Muscle of leg (tissue), 11 donors: ENCODE data around the gene ADAMTS18. TPM values are rescaled to one million over a fixed set of nuclear protein-coding genes. Genes with fewer than 3 reads are reported as not detected.
"Not testable (repeated sequence)": the region's sequence is repeated elsewhere in the genome, so short reads cannot be mapped to it uniquely, and the experiment has no call there.

ENCODE experiments used
- DNase-seq: peaks from one replicate; pipeline ENCODE4 v3.0.0; 2013
- H3K27ac ChIP-seq: one replicate; pipeline ENCODE4 v1.5.1; 2013; ENCODE audit warnings: mild to moderate bottlenecking, low read length, control low read depth
- H3K27me3 ChIP-seq: one replicate; pipeline ENCODE4 v1.6.1; 2013; ENCODE audit warnings: low read length; ENCODE audit not compliant: control insufficient read depth, insufficient read depth
- H3K36me3 ChIP-seq: one replicate; pipeline ENCODE4 v1.6.1; 2013; ENCODE audit warnings: low read length; ENCODE audit not compliant: control insufficient read depth, insufficient read depth
- H3K4me1 ChIP-seq: one replicate; pipeline ENCODE4 v1.6.1; 2013; ENCODE audit warnings: low read length; ENCODE audit not compliant: control insufficient read depth, insufficient read depth
- H3K4me3 ChIP-seq: one replicate; pipeline ENCODE4 v1.5.1; 2013; ENCODE audit warnings: low read length, control low read depth
- H3K9me3 ChIP-seq: replicated peaks from 2 replicates; pipeline ENCODE4 v1.6.1; 2013; ENCODE audit warnings: low read depth, low read length; ENCODE audit not compliant: control insufficient read depth
- WGBS: methylation state at CpG from one replicate; pipeline ENCODE4 v1.1.5; 2013; ENCODE audit warnings: missing lambda C conversion rate; ENCODE audit not compliant: insufficient coverage; 5-methylcytosine and 5-hydroxymethylcytosine counted together
- polyA plus RNA-seq, 8 donors: library from polyadenylated mRNA; unstranded; fragments of 120-200 nt; gene quantifications; one replicate each; pipeline versions ENCODE4 v1.2.1 to v1.2.3, GENCODE V29; 2013; ENCODE audit warnings: inconsistent platforms in 1 of 8, low replicate concordance in 1 of 8; ENCODE audit not compliant: insufficient read length in 8 of 8, insufficient read depth in 1 of 8
- total RNA-seq: library from RNA; stranded (reverse); fragments of 120-200 nt; gene quantifications from one replicate; pipeline ENCODE4 v1.2.4, GENCODE V29; 2013

ADAMTS18 gene
- total and polyA plus RNA-seq, 9 donors, result 0.24 to 1.5 (median 0.91) TPM

GRCh38 chr16:77277141-77277540 is 157.7 kb downstream of the ADAMTS18 start:
- H3K9me3 ChIP-seq, result no peaks in the 10 kb centered on the region
- no peak overlapping the region for H3K4me3 ChIP-seq
- H3K36me3 ChIP-seq, result no peaks in the 10 kb centered on the region
- no peaks in the 10 kb centered on the region for H3K4me1 ChIP-seq
- no CpG with 5 or more reads among the region's 2 CpGs for WGBS
- no peak overlapping the region for H3K27ac ChIP-seq
- DNase-seq, result no peak
- H3K27me3 ChIP-seq, result no peaks in the 10 kb centered on the region

- Histone ChIP-seq H3K9me3 (no peaks in the 10 kb centered on the region), H3K27me3 (no peaks in the 10 kb centered on the region), H3K36me3 (no peaks in the 10 kb centered on the region), H3K4me3 (no peak overlapping the region), H3K27ac (no peak overlapping the region), H3K4me1 (no peaks in the 10 kb centered on the region)
- WGBS, result no CpG with 5 or more reads among the region's 2 CpGs
- DNase-seq, result no peak
These were observed 158.2 kb downstream of the ADAMTS18 start for GRCh38 chr16:77276661-77277060.

GRCh38 chr16:77275303-77275702 is 159.5 kb downstream of the ADAMTS18 start:
- H3K36me3 ChIP-seq, DNase-seq, H3K9me3 ChIP-seq, H3K4me1 ChIP-seq, H3K27me3 ChIP-seq, H3K4me3 ChIP-seq, H3K27ac ChIP-seq: not testable (repeated sequence)
- WGBS, result no CpG with 5 or more reads among the region's 2 CpGs

GRCh38 chr16:77273815-77274214 is 161.0 kb downstream of the ADAMTS18 start:
- H3K9me3 ChIP-seq, result peaks cover 4% of the 10 kb centered on the region
- H3K27ac ChIP-seq, result no peak overlapping the region
- no peaks in the 10 kb centered on the region for H3K4me1 ChIP-seq
- 56% methylated on average over 2 of the region's 3 CpGs for WGBS
- DNase-seq, result no peak
- H3K36me3 ChIP-seq, result no peaks in the 10 kb centered on the region
- no peaks in the 10 kb centered on the region for H3K27me3 ChIP-seq
- no peak overlapping the region for H3K4me3 ChIP-seq

GRCh38 chr16:77271532-77272426 is 163.1 kb downstream of the ADAMTS18 start:
- DNase-seq, result no peak
- Histone ChIP-seq H3K4me1 (no peaks in the 10 kb centered on the region), H3K4me3 (no peak overlapping the region), H3K36me3 (no peaks in the 10 kb centered on the region), H3K9me3 (peaks cover 4% of the 10 kb centered on the region), H3K27ac (no peak overlapping the region), H3K27me3 (no peaks in the 10 kb centered on the region)
- WGBS, result 47% methylated on average over 4 of the region's 8 CpGs

GRCh38 chr16:77266185-77266584 is 168.6 kb downstream of the ADAMTS18 start:
- WGBS, result no CpG with 5 or more reads among the region's 1 CpG
- not testable (repeated sequence) for H3K27me3 ChIP-seq, DNase-seq, H3K4me3 ChIP-seq, H3K9me3 ChIP-seq, H3K4me1 ChIP-seq, H3K36me3 ChIP-seq, H3K27ac ChIP-seq

- no peaks in the 10 kb centered on the region for H3K27me3 ChIP-seq
- no CpG with 5 or more reads among the region's 3 CpGs for WGBS
- no peaks in the 10 kb centered on the region for H3K36me3 ChIP-seq
- H3K4me3 ChIP-seq, result no peak overlapping the region
- no peaks in the 10 kb centered on the region for H3K4me1 ChIP-seq
- H3K27ac ChIP-seq, result no peak overlapping the region
- H3K9me3 ChIP-seq, result no peaks in the 10 kb centered on the region
- no peak for DNase-seq
These were observed 171.9 kb downstream of the ADAMTS18 start for GRCh38 chr16:77262971-77263370.

GRCh38 chr16:77250400-77250799 is 184.4 kb downstream of the ADAMTS18 start:
- Histone ChIP-seq H3K27ac (no peak overlapping the region), H3K36me3 (no peaks in the 10 kb centered on the region), H3K4me3 (no peak overlapping the region), H3K4me1 (no peaks in the 10 kb centered on the region), H3K27me3 (no peaks in the 10 kb centered on the region), H3K9me3 (no peaks in the 10 kb centered on the region)
- DNase-seq, result peak; percentile 72
- WGBS, result no CpG with 5 or more reads among the region's 4 CpGs

- no peaks in the 10 kb centered on the region for H3K36me3 ChIP-seq
- H3K4me3 ChIP-seq, result no peak overlapping the region
- H3K27ac ChIP-seq, result no peak overlapping the region
- H3K4me1 ChIP-seq, result no peaks in the 10 kb centered on the region
- WGBS, result no CpG with 5 or more reads among the region's 2 CpGs
- H3K27me3 ChIP-seq, result no peaks in the 10 kb centered on the region
- H3K9me3 ChIP-seq, result no peaks in the 10 kb centered on the region
- no peak for DNase-seq
These were observed 188.7 kb downstream of the ADAMTS18 start for GRCh38 chr16:77246150-77246549.

- not testable (repeated sequence) for H3K9me3 ChIP-seq, H3K27me3 ChIP-seq, H3K27ac ChIP-seq, H3K36me3 ChIP-seq, H3K4me1 ChIP-seq, H3K4me3 ChIP-seq, DNase-seq
- WGBS, result no CpG with 5 or more reads among the region's 5 CpGs
These were observed 192.4 kb downstream of the ADAMTS18 start for GRCh38 chr16:77242471-77242870.
